HG03432 (cell line): ENCODE measurements around the gene MAP3K5.

ENCODE experiments used
- ATAC-seq: cut with Tn5 transposase; IDR thresholded peaks from one replicate; pipeline ENCODE4 v1.9.1; 2021; ENCODE audit warnings: mild to moderate bottlenecking, moderate library complexity; ENCODE audit not compliant: unreplicated experiment

The MAP3K5 gene

DNA sequence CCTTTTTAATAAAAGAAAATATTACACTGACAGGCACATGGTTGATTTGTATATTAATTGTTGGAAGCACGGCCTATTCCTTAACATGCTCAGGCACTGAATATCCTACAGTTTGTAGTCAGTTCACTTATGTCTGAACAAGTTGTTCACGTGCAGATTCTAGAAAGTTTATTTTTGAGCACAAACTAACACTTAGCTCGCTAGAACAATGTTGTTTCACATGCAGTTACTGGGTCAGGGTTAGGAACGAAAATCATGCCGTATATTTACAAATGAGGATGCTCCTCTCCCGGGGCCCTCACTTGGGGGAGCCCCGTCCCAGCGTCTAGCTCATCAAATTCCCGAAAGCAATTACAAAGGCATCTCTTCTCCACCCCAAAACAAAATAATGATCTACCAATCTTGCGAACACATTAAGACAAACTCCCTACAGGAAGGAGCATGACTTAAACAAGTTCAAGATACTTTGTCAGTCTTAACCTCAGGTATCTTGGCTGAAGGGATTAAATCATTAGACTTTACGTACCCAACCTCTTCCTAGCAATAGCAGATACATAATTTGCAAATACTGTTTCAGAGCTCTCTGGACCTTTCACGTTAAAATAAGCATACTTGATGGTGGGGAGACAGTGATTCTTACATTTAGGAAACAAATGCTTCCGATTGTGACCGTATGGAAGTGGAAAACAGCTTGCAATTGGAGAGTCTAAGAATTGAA is 243.5 kb downstream of the MAP3K5 start:
- ATAC-seq: no peak

- ATAC-seq: no peak
These were observed 244.4 kb downstream of the MAP3K5 start for GRCh38 chr6:136547871-136548270.

- ATAC-seq: no peak
These were observed 244.9 kb downstream of the MAP3K5 start for GRCh38 chr6:136547336-136547735.

- ATAC-seq: no peak
These were observed 245.9 kb downstream of the MAP3K5 start for GRCh38 chr6:136546331-136546730.

DNA sequence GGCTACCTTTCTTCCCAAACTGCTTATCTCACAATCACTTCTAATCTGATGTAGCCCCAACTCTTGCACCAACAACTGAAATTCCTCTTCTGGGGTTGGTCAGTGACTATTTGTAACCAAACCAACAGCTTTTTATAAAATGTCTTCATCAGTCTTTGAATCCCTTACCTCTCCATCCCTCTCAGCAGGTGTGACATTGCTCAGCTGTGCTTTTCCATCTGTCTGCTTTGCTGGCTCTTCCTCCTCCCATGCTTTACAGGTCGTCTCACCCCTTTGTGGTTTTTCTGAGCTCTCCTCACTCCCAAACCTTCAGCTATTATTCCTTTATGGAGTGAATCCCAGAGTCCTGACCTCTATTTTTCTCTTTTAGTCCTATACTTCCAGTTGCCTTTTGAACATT is 248.0 kb downstream of the MAP3K5 start:
- no peak for ATAC-seq

DNA sequence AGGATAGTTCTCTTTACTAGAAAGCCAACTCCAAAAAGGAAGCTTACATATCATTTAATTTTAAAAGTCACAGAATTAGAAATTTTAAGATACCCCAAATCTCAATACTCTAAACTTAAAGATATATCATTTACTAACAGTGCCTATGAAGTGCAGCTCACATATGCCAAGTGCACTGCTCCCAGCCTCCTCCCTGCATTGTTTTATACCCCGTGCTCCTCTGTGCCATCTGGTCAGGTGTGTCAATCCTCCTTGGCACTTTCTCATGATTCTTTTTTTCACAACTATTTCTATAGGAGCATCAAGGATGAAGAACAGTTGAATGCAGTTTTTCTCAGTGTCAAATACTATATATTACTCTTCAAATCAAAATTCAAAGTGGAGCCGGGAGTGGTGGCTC is 250.9 kb downstream of the MAP3K5 start:
- ATAC-seq: no peak

- ATAC-seq: no peak
These were observed 252.2 kb downstream of the MAP3K5 start for GRCh38 chr6:136539967-136540652.

- ATAC-seq: no peak
These were observed 253.4 kb downstream of the MAP3K5 start for GRCh38 chr6:136538836-136539235.

DNA sequence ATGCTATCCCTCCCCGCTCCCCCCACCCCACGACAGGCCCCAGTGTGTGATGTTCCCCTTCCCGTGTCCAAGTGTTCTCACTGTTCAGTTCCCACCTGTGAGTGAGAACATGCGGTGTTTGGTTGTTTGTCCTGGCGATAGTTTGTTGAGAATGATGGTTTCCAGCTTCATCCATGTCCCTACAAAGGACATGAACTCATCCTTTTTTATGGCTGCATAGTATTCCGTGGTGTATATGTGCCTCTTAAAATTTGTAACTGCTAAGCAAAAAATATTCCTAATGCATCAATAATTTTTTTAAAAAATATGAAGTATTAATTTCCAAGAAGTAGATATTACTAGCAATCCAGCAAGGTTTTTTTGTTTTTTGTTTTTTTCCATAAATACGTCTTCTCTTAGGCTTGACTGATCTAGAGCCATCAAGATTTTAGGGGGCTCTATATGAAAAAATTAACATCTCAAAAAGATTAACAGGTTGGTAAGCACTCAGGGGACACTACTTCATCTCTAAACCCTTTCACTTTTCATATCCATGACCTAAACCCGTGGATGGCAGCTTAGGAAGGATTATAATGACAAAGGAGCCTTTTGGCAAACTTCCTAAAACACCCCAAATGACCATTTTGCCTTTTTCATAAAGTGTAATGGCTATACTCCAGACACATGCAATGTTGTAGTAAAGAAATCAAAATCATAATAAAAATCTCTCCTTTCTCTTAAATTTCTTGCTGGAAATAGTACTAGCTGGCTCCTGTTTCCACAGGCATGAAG is 256.2 kb downstream of the MAP3K5 start:
- ATAC-seq: no peak

- ATAC-seq: no peak
These were observed 257.1 kb downstream of the MAP3K5 start for GRCh38 chr6:136535017-136535765.

DNA sequence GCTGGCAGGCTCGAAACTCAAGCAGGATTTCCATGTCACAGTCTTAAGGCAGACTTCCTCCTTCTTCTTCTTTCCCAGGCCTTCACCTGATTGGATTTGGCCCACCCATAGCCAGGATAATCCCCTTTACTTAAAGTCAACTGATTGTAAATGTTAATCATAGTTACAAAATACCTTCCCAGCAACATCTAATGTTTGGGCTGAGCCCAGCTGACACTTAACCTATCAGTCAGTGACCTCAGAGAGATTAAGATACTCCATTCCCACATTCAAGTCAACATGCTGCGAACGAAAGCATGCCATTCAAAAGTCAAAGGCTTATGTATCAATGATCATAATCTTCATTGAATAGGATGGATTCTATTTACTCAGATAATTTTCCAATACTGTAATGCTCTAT is 258.0 kb downstream of the MAP3K5 start:
- no peak for ATAC-seq

DNA sequence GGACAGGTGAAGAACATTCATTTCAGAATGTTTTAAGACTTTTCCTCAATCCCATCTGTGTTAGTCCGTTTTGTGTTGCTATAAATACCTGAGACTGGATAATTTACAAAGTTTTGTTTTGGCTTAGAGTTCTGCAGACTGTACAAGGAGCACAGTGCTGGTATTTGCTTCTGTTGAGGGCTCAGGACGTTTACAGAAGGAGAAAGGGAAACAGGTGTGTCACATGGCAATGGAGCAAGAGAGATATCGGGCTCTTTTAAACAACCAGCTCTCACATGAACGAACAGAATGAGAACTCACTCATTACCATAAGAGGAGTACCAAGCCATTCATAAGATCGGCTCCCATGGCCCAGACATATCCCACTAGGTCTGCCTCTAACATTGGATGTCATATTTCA is 258.8 kb downstream of the MAP3K5 start:
- no peak for ATAC-seq

DNA sequence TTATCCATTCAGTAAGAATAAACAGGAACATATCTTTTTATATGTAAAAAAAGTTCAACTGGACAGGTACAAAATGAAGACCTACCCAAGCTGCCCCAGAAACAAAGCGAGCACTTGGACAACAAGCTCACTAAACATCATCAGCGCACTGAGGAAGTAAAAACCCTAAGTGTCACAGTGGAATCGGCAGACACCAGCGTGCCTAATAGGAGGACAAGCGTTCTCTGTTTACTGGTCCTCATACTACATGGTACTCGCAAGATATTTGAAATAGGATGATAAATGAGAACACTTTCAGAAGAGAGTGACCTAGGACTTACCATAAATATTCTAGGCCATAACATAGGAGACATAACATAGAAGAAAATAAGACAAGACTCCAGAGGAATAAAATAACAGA is 260.2 kb downstream of the MAP3K5 start:
- no peak for ATAC-seq

DNA sequence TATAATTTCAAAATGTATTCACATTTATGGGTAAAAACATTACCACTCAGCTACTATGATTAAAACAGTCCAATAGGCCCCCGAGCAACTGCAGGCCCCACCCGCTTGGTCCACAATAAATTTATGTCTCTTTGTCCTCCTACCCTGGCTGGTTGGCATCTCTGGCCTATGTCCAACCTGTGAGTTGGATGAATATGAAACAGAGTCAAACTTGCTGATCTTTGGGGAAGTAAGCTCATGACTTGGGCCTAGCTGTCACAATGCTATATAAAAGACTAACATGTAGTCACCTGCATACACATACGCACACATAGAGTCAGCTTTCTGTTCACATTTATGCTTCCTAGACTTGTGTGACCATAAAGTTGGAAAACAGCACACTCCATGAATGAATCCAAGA is 262.6 kb downstream of the MAP3K5 start:
- no peak for ATAC-seq

- no peak for ATAC-seq
These were observed 263.8 kb downstream of the MAP3K5 start for GRCh38 chr6:136528477-136528876.

DNA sequence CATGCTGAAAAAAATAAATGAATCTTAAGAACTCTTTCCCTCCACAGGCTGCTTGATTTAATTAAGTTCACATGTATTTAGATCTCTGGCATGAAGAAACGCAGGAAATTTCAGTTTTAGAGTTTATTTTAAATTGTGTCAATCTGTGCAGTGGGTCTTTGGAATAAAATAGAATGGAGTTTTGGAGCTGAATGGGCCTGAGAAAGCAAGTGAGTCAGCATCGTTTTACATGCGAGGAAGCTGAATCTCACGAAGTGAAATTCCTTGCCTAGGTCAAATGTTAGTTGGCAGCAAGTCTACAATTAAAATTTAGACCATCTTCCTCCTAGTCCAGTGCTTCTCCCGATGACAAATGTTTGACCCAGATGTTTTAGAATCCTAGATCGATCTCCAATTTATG is 264.4 kb downstream of the MAP3K5 start:
- no peak for ATAC-seq

DNA sequence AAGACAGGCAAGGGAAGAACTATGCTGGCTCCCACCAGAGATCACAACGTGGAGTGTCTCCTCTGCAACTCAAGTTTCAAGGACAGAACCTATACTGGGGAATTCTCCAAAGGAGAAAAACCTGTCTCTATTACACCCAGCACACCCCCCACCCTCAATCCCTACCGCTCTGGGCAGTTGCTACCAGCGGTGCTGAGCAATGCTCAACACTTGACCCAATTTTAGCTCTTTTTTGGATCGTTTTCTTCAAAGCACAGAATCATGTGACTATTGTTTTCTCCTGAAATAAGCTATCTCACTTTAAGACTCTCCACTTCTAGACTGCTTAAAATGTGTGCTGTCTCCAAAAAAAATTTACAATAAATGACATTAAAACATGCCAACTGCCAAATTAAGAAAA is 265.3 kb downstream of the MAP3K5 start:
- no peak for ATAC-seq

GRCh38 chr6:136526196-136526930 is 265.9 kb downstream of the MAP3K5 start:
- peak; percentile 45 for ATAC-seq

DNA sequence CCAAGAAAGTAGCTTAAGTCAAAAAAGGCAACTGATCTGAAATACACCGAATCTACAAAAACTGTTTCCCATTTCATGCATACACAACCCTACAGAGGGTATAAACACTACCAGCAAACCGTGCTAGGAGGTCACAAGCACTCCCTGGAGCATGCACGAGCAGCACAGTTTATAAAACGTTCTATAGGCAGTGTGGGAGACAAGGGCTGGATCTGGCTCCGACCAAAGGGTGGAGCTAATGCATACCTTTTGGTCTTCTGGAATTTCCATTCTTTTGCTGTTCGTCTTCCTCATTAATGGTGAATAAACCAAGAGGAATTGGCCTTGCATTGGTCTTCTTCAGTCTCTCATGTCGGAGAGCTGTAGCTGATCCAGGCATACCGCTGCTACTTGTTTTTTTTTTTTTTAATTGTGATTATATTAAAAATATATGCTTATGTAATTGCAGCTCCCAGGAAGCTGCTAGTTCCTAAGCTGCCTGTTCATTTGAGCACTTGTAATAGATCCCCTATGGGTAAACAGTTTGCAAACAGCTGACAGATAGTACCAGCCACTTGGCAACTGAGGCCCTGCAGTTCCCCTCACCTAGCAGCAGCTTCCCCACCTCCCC is 266.6 kb downstream of the MAP3K5 start:
- ATAC-seq: no peak

DNA sequence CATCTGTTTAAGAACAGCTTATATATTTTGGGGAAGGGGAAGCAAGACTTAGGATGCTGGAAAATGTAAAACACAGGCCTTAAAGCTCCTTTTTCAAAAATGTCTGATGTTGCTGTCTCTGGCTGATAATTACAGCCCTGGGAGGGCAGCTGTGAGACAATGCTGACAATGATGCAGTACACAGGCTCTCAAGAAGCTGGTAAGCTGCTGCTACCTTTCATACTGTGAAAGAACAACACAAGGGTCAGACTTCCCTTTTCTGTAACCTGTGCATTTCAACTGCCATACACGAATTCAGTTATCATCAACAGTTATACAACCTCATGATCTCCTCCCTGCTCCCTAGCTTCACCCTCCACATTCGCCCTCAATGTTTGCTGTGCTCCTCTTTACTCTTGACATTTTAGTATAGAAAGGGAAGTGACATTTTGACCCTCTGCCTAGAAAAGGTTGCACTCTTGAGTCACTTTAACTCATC is 267.3 kb downstream of the MAP3K5 start:
- ATAC-seq: no peak
